ENCODE results near the gene BMP5.
A peak's percentile ranks its signal among the peaks of the same experiment; 100 is the strongest.
"Not testable (repeated sequence)": the region's sequence is repeated elsewhere in the genome, so short reads cannot be mapped to it uniquely, and the experiment has no call there.

BMP5 gene

GRCh38 chr6:55875400-55875799, at the start of gene BMP5:
Gene BMP5, minus strand, starts transcription at chr6:55875590. Its CDS starts 725 bp downstream, at chr6:55874865.
- FAIRE-seq (no peak), DNase-seq (ENCODE audit: low spot score) (no peak)

- FAIRE-seq (peak; percentile 35), DNase-seq (ENCODE audit: low spot score) (no peak)
Observed at GRCh38 chr6:55922406-55922805, 47.0 kb upstream of the BMP5 start.

- no peak for FAIRE-seq
- no peak for DNase-seq (ENCODE audit: low spot score)
Observed at GRCh38 chr6:55919716-55920308, 44.4 kb upstream of the BMP5 start.

- peak; percentile 53 for FAIRE-seq
- DNase-seq (ENCODE audit: low spot score) = peak; percentile 33
Observed at GRCh38 chr6:55918639-55919038, 43.2 kb upstream of the BMP5 start.

- DNase-seq (ENCODE audit: low spot score) (no peak), FAIRE-seq (no peak)
Observed at GRCh38 chr6:55917751-55918415, 42.5 kb upstream of the BMP5 start.

GRCh38 chr6:55916188-55916587, 40.8 kb upstream of the BMP5 start:
- no peak for DNase-seq (ENCODE audit: low spot score)
- no peak for FAIRE-seq

- FAIRE-seq = no peak
- DNase-seq (ENCODE audit: low spot score) = no peak
Observed at GRCh38 chr6:55913228-55914195, 38.1 kb upstream of the BMP5 start.

GRCh38 chr6:55910466-55910865, 35.1 kb upstream of the BMP5 start:
- not testable (repeated sequence) for FAIRE-seq; DNase-seq (ENCODE audit: low spot score)

- not testable (repeated sequence) for DNase-seq (ENCODE audit: low spot score); FAIRE-seq
Observed at GRCh38 chr6:55909911-55910310, 34.5 kb upstream of the BMP5 start.

GRCh38 chr6:55902796-55903195, 27.4 kb upstream of the BMP5 start:
- DNase-seq (ENCODE audit: low spot score) = no peak
- FAIRE-seq = no peak

GRCh38 chr6:55901765-55902270, 26.4 kb upstream of the BMP5 start:
- FAIRE-seq (peak; percentile 85), DNase-seq (ENCODE audit: low spot score) (peak; percentile 39)

- peak; percentile 55 for DNase-seq (ENCODE audit: low spot score)
- FAIRE-seq = no peak
Observed at GRCh38 chr6:55898342-55898741, 23.0 kb upstream of the BMP5 start.

- DNase-seq (ENCODE audit: low spot score) = no peak
- no peak for FAIRE-seq
Observed at GRCh38 chr6:55897346-55897745, 22.0 kb upstream of the BMP5 start.

- FAIRE-seq (no peak), DNase-seq (ENCODE audit: low spot score) (no peak)
Observed at GRCh38 chr6:55895972-55896730, 20.8 kb upstream of the BMP5 start.

- FAIRE-seq = no peak
Observed at GRCh38 chr6:55892749-55893357, 17.5 kb upstream of the BMP5 start.

GRCh38 chr6:55888917-55889316, 13.5 kb upstream of the BMP5 start:
- FAIRE-seq (no peak), DNase-seq (ENCODE audit: low spot score) (no peak)

More at GRCh38 chr6:55892749-55893357, 17.5 kb upstream of the BMP5 start:
- no peak for DNase-seq (ENCODE audit: low spot score)

- FAIRE-seq = peak; percentile 87
Observed at GRCh38 chr6:55886185-55886836, 10.9 kb upstream of the BMP5 start.

GRCh38 chr6:55882718-55883569, 7.6 kb upstream of the BMP5 start:
- peak; percentile 94 for FAIRE-seq
- DNase-seq (ENCODE audit: low spot score) = peak; percentile 77

More at GRCh38 chr6:55886185-55886836, 10.9 kb upstream of the BMP5 start:
- no peak for DNase-seq (ENCODE audit: low spot score)

GRCh38 chr6:55877283-55877682, 1.9 kb upstream of the BMP5 start:
- DNase-seq (ENCODE audit: low spot score) (no peak), FAIRE-seq (no peak)

Data from RCC 7860 (cell line).